ENCODE results near the gene CCT5.
"Not testable (repeated sequence)": the region's sequence is repeated elsewhere in the genome, so short reads cannot be mapped to it uniquely, and the experiment has no call there.

Gene CCT5

GRCh38 chr5:10279328-10279727, 29.2 kb downstream of the CCT5 start:
- Histone ChIP-seq H3K9me3 (ENCODE audit: severe bottlenecking) (no peaks in the 10 kb centered on the region), H3K4me3 (ENCODE audit: low read depth, low read length) (no peak overlapping the region), H3K27me3 (ENCODE audit: insufficient read depth, low read depth, severe bottlenecking) (no peaks in the 10 kb centered on the region), H3K27ac (no peak overlapping the region), H3K36me3 (no peaks in the 10 kb centered on the region)
- no peak for DNase-seq
- no peak for TF ChIP-seq CTCF (IDR thresholded peaks at IDR 0.05; ENCODE audit: low read depth, low read length)

- Histone ChIP-seq H3K36me3 (no peaks in the 10 kb centered on the region), H3K27me3 (ENCODE audit: insufficient read depth, low read depth, severe bottlenecking) (no peaks in the 10 kb centered on the region), H3K27ac (no peak overlapping the region), H3K4me3 (ENCODE audit: low read depth, low read length) (no peak overlapping the region), H3K9me3 (ENCODE audit: severe bottlenecking) (no peaks in the 10 kb centered on the region)
- no peak for TF ChIP-seq CTCF (IDR thresholded peaks at IDR 0.05; ENCODE audit: low read depth, low read length)
- no peak for DNase-seq
These were observed 30.0 kb downstream of the CCT5 start for GRCh38 chr5:10279925-10280720.

- TF ChIP-seq CTCF (IDR thresholded peaks at IDR 0.05; ENCODE audit: low read depth, low read length) = peak; percentile 98
- peak; percentile 94 for DNase-seq
- no peak overlapping the region for H3K4me3 ChIP-seq (ENCODE audit: low read depth, low read length)
- H3K27ac ChIP-seq = no peak overlapping the region
- H3K27me3 ChIP-seq (ENCODE audit: insufficient read depth, low read depth, severe bottlenecking) = no peaks in the 10 kb centered on the region
- H3K36me3 ChIP-seq = no peaks in the 10 kb centered on the region
- H3K9me3 ChIP-seq (ENCODE audit: severe bottlenecking) = no peaks in the 10 kb centered on the region
These were observed 34.0 kb downstream of the CCT5 start for GRCh38 chr5:10283927-10284635.

GRCh38 chr5:10285362-10285761, 35.3 kb downstream of the CCT5 start:
- not testable (repeated sequence) for H3K27ac ChIP-seq

GRCh38 chr5:10286162-10286861, 36.2 kb downstream of the CCT5 start:
- Histone ChIP-seq H3K27ac (no peak overlapping the region), H3K27me3 (ENCODE audit: insufficient read depth, low read depth, severe bottlenecking) (no peaks in the 10 kb centered on the region), H3K4me3 (ENCODE audit: low read depth, low read length) (no peak overlapping the region), H3K36me3 (no peaks in the 10 kb centered on the region), H3K9me3 (ENCODE audit: severe bottlenecking) (no peaks in the 10 kb centered on the region)
- DNase-seq = no peak
- no peak for TF ChIP-seq CTCF (IDR thresholded peaks at IDR 0.05; ENCODE audit: low read depth, low read length)

More at GRCh38 chr5:10285362-10285761, 35.3 kb downstream of the CCT5 start:
- not testable (repeated sequence) for H3K9me3 ChIP-seq (ENCODE audit: severe bottlenecking); H3K36me3 ChIP-seq; H3K4me3 ChIP-seq (ENCODE audit: low read depth, low read length); H3K27me3 ChIP-seq (ENCODE audit: insufficient read depth, low read depth, severe bottlenecking); DNase-seq

- no peaks in the 10 kb centered on the region for H3K27me3 ChIP-seq (ENCODE audit: insufficient read depth, low read depth, severe bottlenecking)
- no peaks in the 10 kb centered on the region for H3K36me3 ChIP-seq
- DNase-seq = no peak
- no peak overlapping the region for H3K4me3 ChIP-seq (ENCODE audit: low read depth, low read length)
- H3K27ac ChIP-seq = no peak overlapping the region
- TF ChIP-seq CTCF (IDR thresholded peaks at IDR 0.05; ENCODE audit: low read depth, low read length) = no peak
- no peaks in the 10 kb centered on the region for H3K9me3 ChIP-seq (ENCODE audit: severe bottlenecking)
These were observed 36.8 kb downstream of the CCT5 start for GRCh38 chr5:10286862-10287227.
